ENCODE data around the gene PRKCE. TPM values are rescaled to one million over a fixed set of nuclear protein-coding genes. Genes with fewer than 3 reads are reported as not detected.

The PRKCE gene
- total RNA-seq, 1 experiment from 2014 or later, result 1.3 TPM

GRCh38 chr2:46008091-46008870, 356.8 kb downstream of the PRKCE start:
- Histone ChIP-seq H3K23me2 (ENCODE audit: insufficient read length, low read depth, low read length, poor library complexity, severe bottlenecking) (no peaks in the 10 kb centered on the region), H3K56ac (ENCODE audit: insufficient read length, low read depth, low read length) (no peak overlapping the region), H2BK120ac (ENCODE audit: low read depth, low read length, poor library complexity, severe bottlenecking) (no peak overlapping the region), H3K79me1 (ENCODE audit: insufficient read depth, low read depth, low read length, poor library complexity, severe bottlenecking) (no peaks in the 10 kb centered on the region), H3K4ac (ENCODE audit: low read depth, low read length) (no peak overlapping the region), H3K27me3 (ENCODE audit: insufficient read depth, low read length) (no peaks in the 10 kb centered on the region), H3K4me1 (ENCODE audit: insufficient read depth, low read length) (no peaks in the 10 kb centered on the region), H3K23ac (ENCODE audit: insufficient read length, low read depth, low read length) (no peak overlapping the region), H2BK5ac (ENCODE audit: insufficient read length, low read length) (no peak overlapping the region), H2AK5ac (ENCODE audit: insufficient read length, low read length) (no peak overlapping the region), H3T11ph (ENCODE audit: low read length) (no peak overlapping the region), H4K91ac (ENCODE audit: insufficient read length, low read depth, low read length) (no peak overlapping the region), H2BK20ac (ENCODE audit: low read depth, low read length, poor library complexity, severe bottlenecking) (no peak overlapping the region), H3K4me2 (ENCODE audit: insufficient read depth, insufficient read length, low read length) (no peak overlapping the region), H4K8ac (replicated peaks; ENCODE audit: insufficient read length, low read depth, low read length) (no peak overlapping the region), H3K18ac (ENCODE audit: insufficient read length, low read depth, low read length) (no peak overlapping the region), H2BK15ac (ENCODE audit: low read depth, low read length) (no peak overlapping the region), H3K9ac (ENCODE audit: extremely low read depth, insufficient read length, low read length) (no peak overlapping the region), H4K20me1 (ENCODE audit: control insufficient read depth, insufficient read depth, insufficient read length) (no peaks in the 10 kb centered on the region), H3K9me3 (ENCODE audit: control insufficient read depth, low read depth, low read length) (no peaks in the 10 kb centered on the region), H3K27ac (ENCODE audit: insufficient read length, low read depth, low read length) (no peak overlapping the region), H3K14ac (ENCODE audit: insufficient read depth, low read length) (no peak overlapping the region), H3K79me2 (ENCODE audit: insufficient read depth, low read length) (no peaks in the 10 kb centered on the region), H2BK12ac (ENCODE audit: insufficient read length, low read depth, low read length) (no peak overlapping the region), H2AFZ (ENCODE audit: low read length) (no peak overlapping the region), H4K5ac (ENCODE audit: insufficient read length, low read depth, low read length) (no peak overlapping the region)
- H3K4me3 Mint-ChIP-seq, result no peak overlapping the region
- H3K27me3 Mint-ChIP-seq (ENCODE audit: low read depth), result no peaks in the 10 kb centered on the region; the same call in 1 of the 2 replicates
- no peak for DNase-seq
- H3K27ac Mint-ChIP-seq, result peak overlapping the region in 1 of 3 experiments; percentile 54; a peak in 2 of 7 replicates
- H3K36me3 Mint-ChIP-seq (ENCODE audit: insufficient read depth in 1 of 3, low read depth in 3 of 3), result no peaks in the 10 kb centered on the region; a peak in 1 of 7 replicates
- no peak for TF ChIP-seq CTCF (conservative IDR thresholded peaks at IDR 0.05)
- peaks cover 5 to 7% of the 10 kb centered on the region in 2 experiments; a peak in 3 of 4 replicates for H3K4me1 Mint-ChIP-seq
- H3K9me3 Mint-ChIP-seq, result no peaks in the 10 kb centered on the region
- WGBS (ENCODE audit: extremely low coverage, insufficient read length, low lambda C conversion rate), result no CpG with 5 or more reads among the region's 5 CpGs
